ENCODE data around the gene INPP4A. TPM values are rescaled to one million over a fixed set of nuclear protein-coding genes. Genes with fewer than 3 reads are reported as not detected.

The INPP4A gene
- total and polyA plus RNA-seq, 2 donors (not counting 3 experiments of a cell fraction or from before 2014, with no cell fraction given), result 14.9 to 28.8 TPM

GRCh38 chr2:98518101-98518500 is 73.4 kb downstream of the INPP4A start:
- H3K27ac ChIP-seq (ENCODE audit: insufficient read depth, low read depth, low read length), result no peak overlapping the region
- no peaks in the 10 kb centered on the region for H4K20me1 ChIP-seq (replicated peaks; ENCODE audit: control insufficient read depth, extremely low read depth, insufficient read depth, low read length)
- H3K27me3 ChIP-seq (ENCODE audit: control insufficient read depth in 2 of 2, insufficient read depth in 2 of 2, low read length in 2 of 2), result no peaks in the 10 kb centered on the region
- H3K9ac ChIP-seq (replicated peaks; ENCODE audit: extremely low read depth, insufficient read depth, low read length), result no peak overlapping the region
- intact Hi-C loops (cut with micrococcal nuclease), result loop anchor here (1.0 kb wide), 1 partner anchor 105 kb away; no protein-coding TSS in a partner anchor
- H3K36me3 ChIP-seq (ENCODE audit: control insufficient read depth in 2 of 2, extremely low read depth in 1 of 2, insufficient read depth in 2 of 2, low read length in 2 of 2), result peaks cover 0 to 3% of the 10 kb centered on the region in 2 experiments
- no peaks in the 10 kb centered on the region for H3K9me1 ChIP-seq (replicated peaks; ENCODE audit: control insufficient read depth, extremely low read depth, insufficient read depth, low read length)
- H3K4me3 ChIP-seq (replicated peaks in 1 of 3; ENCODE audit: insufficient read depth in 1 of 3, low read depth in 1 of 3, low read length in 3 of 3), result no peak overlapping the region
- H3K4me2 ChIP-seq (ENCODE audit: insufficient read depth, low read length), result no peak overlapping the region
- H3K9me3 ChIP-seq (replicated peaks; ENCODE audit: control insufficient read depth, insufficient read depth, low read length), result no peaks in the 10 kb centered on the region
- BruUV-seq (replicated peaks), result no TSS peak
- no peaks in the 10 kb centered on the region for H3K79me2 ChIP-seq (ENCODE audit: control insufficient read depth, insufficient read depth, low read length)
- H3K4me1 ChIP-seq (ENCODE audit: control insufficient read depth, extremely low read depth, insufficient read depth, low read length), result peaks cover 7% of the 10 kb centered on the region
- ChIA-PET CTCF (interaction anchor here (1.0 to 2.8 kb wide), 2 partner anchors 38 to 105 kb away, joined by 3 to 20 read pairs; no protein-coding TSS in a partner anchor), POLR2A (no interaction called here)
- no peak for TF ChIP-seq MAX (IDR thresholded peaks at IDR 0.05; ENCODE audit: insufficient read depth, insufficient read length)
- TF ChIP-seq CTCF (IDR thresholded peaks at IDR 0.05; ENCODE audit: extremely low read depth in 1 of 2, insufficient read depth in 1 of 2, low read depth in 1 of 2, low read length in 2 of 2), result peak; percentile 38 to 68
- no peak for TF ChIP-seq MYC (IDR thresholded peaks at IDR 0.05; ENCODE audit: low read depth, low read length)
- H2AFZ ChIP-seq (ENCODE audit: low read depth, low read length), result no peak overlapping the region
- FAIRE-seq (peak; percentile 72), DNase-seq (ENCODE audit: low read depth, low spot score) (peak; percentile 65)
- dilution Hi-C loops (cut with MboI; ENCODE audit: extremely low pct_ligation_motif_present, low sequenced_read_pairs), result no loop called here

- CTCF ChIA-PET, result interaction anchor here (0.9 to 2.8 kb wide), 4 partner anchors 15 to 106 kb away, joined by 3 to 20 read pairs (median 3); no protein-coding TSS in a partner anchor
- POLR2A ChIA-PET, result no interaction called here
Measured at GRCh38 chr2:98519156-98519555, 74.5 kb downstream of the INPP4A start.

More at GRCh38 chr2:98519156-98519555, 74.5 kb downstream of the INPP4A start:
- FAIRE-seq (peak; percentile 21), DNase-seq (ENCODE audit: low read depth, low spot score) (no peak)
- Histone ChIP-seq H3K4me2 (ENCODE audit: insufficient read depth, low read length) (no peak overlapping the region), H3K4me3 (replicated peaks in 1 of 3; ENCODE audit: insufficient read depth in 1 of 3, low read depth in 1 of 3, low read length in 3 of 3) (no peak overlapping the region), H3K4me1 (ENCODE audit: control insufficient read depth, extremely low read depth, insufficient read depth, low read length) (peaks cover 8% of the 10 kb centered on the region), H3K27me3 (ENCODE audit: control insufficient read depth in 2 of 2, insufficient read depth in 2 of 2, low read length in 2 of 2) (no peaks in the 10 kb centered on the region), H4K20me1 (replicated peaks; ENCODE audit: control insufficient read depth, extremely low read depth, insufficient read depth, low read length) (no peaks in the 10 kb centered on the region), H3K79me2 (ENCODE audit: control insufficient read depth, insufficient read depth, low read length) (no peaks in the 10 kb centered on the region), H2AFZ (ENCODE audit: low read depth, low read length) (no peak overlapping the region), H3K36me3 (ENCODE audit: control insufficient read depth in 2 of 2, extremely low read depth in 1 of 2, insufficient read depth in 2 of 2, low read length in 2 of 2) (peaks cover 0 to 3% of the 10 kb centered on the region in 2 experiments), H3K9me1 (replicated peaks; ENCODE audit: control insufficient read depth, extremely low read depth, insufficient read depth, low read length) (no peaks in the 10 kb centered on the region), H3K27ac (ENCODE audit: insufficient read depth, low read depth, low read length) (no peak overlapping the region), H3K9ac (replicated peaks; ENCODE audit: extremely low read depth, insufficient read depth, low read length) (no peak overlapping the region), H3K9me3 (replicated peaks; ENCODE audit: control insufficient read depth, insufficient read depth, low read length) (no peaks in the 10 kb centered on the region)
- no TSS peak for BruUV-seq (replicated peaks)
- dilution Hi-C loops (cut with MboI; ENCODE audit: extremely low pct_ligation_motif_present, low sequenced_read_pairs) (no loop called here), intact Hi-C loops (cut with micrococcal nuclease) (no loop called here)
- TF ChIP-seq CTCF (IDR thresholded peaks at IDR 0.05; ENCODE audit: extremely low read depth in 1 of 2, insufficient read depth in 1 of 2, low read depth in 1 of 2, low read length in 2 of 2) (no peak), POLR2A (IDR thresholded peaks at IDR 0.05; ENCODE audit: low read depth, low read length) (no peak), MYC (IDR thresholded peaks at IDR 0.05; ENCODE audit: low read depth, low read length) (no peak), JUN (IDR thresholded peaks at IDR 0.05; ENCODE audit: borderline replicate concordance, insufficient read depth, insufficient read length, low read depth) (no peak), POLR2AphosphoS5 (IDR thresholded peaks at IDR 0.05; ENCODE audit: insufficient read depth, low read depth, low read length) (no peak)

All from endothelial cell of umbilical vein (primary cell).